T47D (cell line): ENCODE results near the gene FBXO47.
A peak's percentile ranks its signal among the peaks of the same experiment; 100 is the strongest.

ENCODE experiments used
- DNase-seq, 2 experiments: peaks; one replicate each; pipeline versions ENCODE4 v3.0.0 to v3.0.0-alpha.2; 2011 to 2012; ENCODE audit warnings: low read depth in 1 of 2, low spot score in 1 of 2
- JUND ChIP-seq: IDR thresholded peaks from 2 replicates; pipeline ENCODE4 v1.6.1; 2012; ENCODE audit warnings: low read depth
- in situ Hi-C: cut with HindIII; loops from 2 replicates; pipeline ENCODE4 v1.10.0; 2016; ENCODE audit warnings: low sequenced_read_pairs, low pct_unique_long_range_greater_than_20kb

FBXO47 gene

DNA sequence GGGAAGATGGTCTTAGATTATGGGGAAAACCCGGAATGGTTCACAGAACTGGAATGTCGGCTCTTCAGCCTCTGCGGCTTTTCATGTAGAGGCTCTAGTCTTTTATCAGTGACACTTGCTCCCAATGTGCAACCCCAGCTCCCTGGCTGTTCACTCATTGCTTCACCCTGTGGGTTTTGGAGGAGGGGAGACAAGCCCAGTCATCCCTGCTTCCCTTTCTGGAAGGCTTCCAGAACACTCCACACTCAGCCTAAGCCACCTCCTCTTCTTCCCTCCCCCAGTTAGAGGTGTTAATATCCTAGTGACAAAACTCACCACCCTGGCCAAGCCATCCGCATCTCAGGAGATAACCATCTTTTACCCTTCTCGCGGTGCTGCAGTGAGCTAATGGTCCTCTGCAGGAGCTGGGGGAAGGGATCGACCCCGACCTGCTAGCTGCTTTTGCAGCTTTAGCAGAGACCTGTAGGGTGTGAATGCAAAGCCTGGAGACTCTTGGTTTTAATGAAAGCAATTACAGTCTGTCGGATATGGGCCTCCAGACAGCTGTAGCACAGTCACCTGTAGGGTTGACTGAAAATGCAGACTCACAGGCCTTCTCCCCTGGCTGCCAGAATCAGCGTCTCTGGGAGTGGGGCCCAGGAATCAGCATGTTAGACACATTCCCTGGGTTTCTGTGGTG is 66.1 kb downstream of the FBXO47 start:
- TF ChIP-seq JUND, result no peak
- peak in 1 of 2 experiments; percentile 47 for DNase-seq
- in situ Hi-C loops, result no loop called here

DNA sequence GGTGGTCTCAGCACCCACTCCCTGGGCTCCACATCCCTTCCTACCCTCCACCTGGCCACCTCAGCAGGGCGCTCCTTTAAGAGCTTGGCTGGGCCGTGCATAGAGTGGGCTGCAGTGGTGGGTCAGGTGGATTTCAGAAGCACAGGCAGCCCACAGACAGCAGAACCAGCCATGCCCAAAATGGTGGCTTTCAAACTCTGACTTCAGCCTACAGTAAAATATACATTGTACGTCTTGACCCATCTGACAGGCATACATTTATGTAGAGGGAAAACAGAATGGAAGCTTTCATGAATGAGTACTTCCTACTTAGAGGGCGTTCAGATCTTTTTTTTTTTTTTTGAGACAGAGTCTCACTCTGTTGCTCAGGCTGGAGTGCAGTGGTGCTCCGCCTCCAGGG is 67.8 kb downstream of the FBXO47 start:
- TF ChIP-seq JUND, result no peak
- in situ Hi-C loops, result no loop called here
- DNase-seq, result no peak

DNA sequence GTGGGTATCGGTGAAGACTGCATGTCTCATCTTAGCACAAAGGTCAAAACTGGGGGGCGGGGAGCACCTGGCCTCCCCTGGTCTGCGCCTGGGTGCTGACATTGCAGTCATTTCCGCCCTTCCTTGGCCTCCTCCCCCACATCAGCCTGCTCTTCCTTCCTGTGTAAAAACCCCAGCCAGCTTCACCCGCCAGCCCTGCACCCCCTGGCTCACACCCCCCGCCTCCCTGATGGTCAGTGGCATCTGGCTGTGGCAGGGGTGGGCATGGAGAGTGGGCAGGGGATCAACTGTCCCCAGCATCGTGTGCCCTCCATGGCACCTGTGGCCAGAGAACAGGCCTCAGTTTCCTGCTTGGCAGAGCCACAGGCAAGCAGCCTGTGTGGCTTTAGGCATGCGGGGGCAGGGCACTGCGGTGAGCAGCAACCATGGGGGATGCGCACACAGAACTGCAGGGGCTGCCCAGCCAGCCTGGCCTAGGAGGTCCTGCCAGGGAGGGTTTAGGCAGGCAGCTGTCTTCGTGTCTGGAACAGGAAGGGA is 68.3 kb downstream of the FBXO47 start:
- DNase-seq, result no peak
- TF ChIP-seq JUND, result no peak
- in situ Hi-C loops, result no loop called here

DNA sequence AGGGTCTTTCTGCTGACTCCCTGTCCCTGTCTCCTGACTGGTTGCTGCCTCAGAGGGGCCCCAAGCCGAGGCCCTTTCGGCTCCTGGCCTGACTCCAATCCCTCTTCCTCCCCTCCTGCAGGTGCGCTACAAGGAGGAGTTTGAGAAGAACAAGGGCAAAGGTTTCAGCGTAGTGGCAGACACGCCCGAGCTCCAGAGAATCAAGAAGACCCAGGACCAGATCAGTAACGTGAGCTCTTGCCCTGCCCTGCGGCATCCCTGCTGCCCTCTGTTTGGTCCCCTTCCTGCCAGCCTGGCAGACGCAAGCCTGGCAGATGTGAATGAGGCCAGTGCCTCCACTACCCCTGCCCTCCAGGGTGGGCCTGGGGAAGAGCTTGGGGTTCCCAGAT is 68.9 kb downstream of the FBXO47 start:
- in situ Hi-C loops, result no loop called here
- no peak for TF ChIP-seq JUND
- DNase-seq, result no peak

DNA sequence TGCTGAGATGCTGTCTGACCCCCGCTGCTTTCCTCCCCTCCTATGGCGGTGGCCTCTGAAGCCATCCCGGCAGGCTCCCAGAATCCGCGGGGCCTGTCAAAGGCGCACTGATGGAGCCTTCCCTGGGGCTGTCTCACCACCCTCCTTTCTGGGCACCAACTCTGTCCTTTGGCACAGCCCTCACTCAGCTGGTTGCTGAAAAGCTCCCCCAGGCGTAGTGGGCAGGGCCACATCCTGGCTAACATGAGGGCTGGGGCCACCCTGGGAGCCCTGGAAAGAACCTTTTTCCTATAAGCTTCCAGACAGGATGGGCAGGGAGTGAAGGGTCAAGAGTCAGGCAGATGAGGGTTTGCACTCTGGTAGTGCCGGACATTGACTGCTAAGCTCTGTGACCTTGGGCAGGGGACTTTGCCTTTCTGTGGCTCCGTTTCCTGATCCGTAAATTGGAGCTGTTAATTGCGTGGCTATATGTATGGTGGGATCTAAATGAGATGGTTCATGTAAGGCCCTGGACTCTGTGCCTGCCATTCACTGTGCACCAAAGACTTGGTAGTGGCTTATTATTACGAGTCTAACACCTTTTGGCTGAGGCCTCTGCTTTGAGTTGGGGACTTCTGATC is 69.4 kb downstream of the FBXO47 start:
- in situ Hi-C loops, result no loop called here
- DNase-seq, result no peak

DNA sequence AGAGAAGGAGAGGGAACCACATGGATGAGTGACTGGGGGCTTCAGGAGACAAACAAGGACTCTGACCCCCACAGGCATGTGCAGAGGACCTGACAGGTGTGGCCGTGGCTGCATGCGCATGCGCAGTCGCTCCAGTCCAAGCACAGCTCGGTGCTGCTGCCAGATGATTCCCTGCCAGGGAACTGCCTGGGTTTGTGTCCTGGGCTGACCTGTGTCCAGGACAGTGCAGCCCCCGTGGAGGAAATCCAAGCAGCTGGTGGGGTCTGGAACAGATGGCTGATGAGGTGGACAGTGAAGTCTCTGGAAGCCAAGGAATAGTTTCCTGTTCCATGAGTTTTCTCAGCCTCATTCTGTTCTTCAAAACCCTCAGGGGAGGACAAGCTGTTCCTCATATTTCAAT is 70.0 kb downstream of the FBXO47 start:
- no peak for DNase-seq
- TF ChIP-seq JUND, result no peak
- in situ Hi-C loops, result no loop called here

More for the DNA sequence above, 69.4 kb downstream of the FBXO47 start:
- TF ChIP-seq JUND, result no peak

DNA sequence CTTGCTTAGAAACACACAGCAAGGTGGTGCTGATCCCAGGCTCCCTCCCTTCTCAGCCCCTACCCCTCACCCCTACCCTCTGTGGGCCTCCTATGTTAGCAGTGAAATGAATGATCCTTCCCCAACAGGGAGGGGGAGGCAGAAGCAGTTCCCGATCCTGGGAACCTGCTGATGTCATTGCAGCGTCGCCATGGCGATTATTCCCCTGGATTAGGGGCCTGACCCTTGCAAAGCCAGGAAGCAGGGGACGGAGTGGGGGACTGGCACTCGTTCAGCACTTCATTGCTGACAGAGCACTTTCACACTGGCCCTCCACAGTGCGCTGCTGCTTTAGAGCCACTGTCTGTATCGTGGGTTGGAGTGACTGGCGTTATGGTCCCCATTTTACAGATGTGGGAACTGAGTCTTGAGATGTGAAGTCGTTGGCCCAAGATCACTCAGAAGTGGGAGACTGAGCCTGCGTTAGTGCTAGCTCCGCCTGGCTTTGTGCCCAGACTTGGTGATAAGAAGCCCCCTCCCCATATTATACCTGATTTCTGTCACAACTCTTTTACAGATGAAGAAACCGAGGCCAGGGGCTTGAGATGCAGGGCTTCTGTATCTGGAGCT is 70.8 kb downstream of the FBXO47 start:
- no peak for DNase-seq
- in situ Hi-C loops, result no loop called here

DNA sequence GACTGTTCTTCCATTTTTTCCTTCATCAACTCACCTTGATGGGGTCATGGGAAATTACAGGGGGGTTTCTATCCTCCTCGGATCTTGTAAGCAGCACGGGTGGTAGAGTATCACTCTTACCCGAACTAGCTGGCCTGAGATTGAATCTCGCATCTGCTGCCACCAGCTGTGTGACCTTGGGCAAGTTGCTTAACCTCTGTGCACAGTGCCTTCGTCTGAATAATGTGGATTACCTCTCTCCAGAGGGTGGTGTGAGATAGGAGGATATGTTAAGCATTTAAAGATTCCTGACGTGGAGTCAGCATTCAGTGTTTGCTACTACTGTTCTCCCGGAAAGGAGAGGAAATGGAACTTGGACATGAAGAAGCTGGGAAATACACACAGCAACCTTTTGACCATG is 72.9 kb downstream of the FBXO47 start:
- in situ Hi-C loops, result no loop called here
- no peak for DNase-seq

More for the DNA sequence above, 70.8 kb downstream of the FBXO47 start:
- no peak for TF ChIP-seq JUND

DNA sequence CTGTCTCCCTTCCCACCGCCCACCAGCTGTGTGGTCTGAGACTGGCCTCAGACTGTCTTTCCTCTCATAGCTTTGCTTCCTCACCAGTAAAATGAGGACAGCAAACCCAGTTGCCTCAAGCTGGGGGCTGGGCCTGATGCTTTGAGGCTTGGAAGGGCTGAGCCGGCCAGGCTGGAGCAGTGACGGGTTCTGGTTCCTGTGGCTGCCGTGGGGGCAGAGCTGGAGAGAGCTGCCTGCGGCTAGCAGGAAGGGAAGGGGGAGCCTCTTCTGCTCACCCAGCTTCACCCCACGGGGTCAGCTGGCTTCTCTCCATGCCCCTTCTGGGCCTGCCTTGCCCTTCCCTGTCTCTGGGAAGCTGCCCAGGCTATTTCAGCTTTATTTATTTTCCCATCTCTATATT is 73.6 kb downstream of the FBXO47 start:
- no peak for DNase-seq
- in situ Hi-C loops, result no loop called here
- TF ChIP-seq JUND, result no peak

More for the DNA sequence above, 72.9 kb downstream of the FBXO47 start:
- no peak for TF ChIP-seq JUND

DNA sequence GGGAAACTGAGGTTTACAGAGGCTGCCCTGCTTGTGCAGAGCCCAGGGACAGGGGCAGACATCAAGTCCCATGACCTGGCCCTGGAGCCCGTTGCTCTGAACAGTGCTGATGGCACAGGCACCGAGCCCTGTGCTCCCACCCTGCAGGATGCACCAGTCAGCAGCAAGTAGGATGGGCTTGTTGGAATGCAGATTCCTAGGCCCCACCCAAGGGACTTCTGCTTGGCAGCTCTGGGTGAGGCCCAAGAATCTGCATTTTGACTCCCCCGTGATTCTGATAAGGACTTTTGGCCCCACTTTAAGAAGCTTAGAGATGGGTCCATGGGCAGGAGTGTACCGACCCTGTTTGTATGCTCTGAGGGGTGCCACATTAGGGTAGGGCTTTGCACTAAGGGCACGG is 74.1 kb downstream of the FBXO47 start:
- no peak for DNase-seq
- in situ Hi-C loops, result no loop called here
- TF ChIP-seq JUND, result no peak

DNA sequence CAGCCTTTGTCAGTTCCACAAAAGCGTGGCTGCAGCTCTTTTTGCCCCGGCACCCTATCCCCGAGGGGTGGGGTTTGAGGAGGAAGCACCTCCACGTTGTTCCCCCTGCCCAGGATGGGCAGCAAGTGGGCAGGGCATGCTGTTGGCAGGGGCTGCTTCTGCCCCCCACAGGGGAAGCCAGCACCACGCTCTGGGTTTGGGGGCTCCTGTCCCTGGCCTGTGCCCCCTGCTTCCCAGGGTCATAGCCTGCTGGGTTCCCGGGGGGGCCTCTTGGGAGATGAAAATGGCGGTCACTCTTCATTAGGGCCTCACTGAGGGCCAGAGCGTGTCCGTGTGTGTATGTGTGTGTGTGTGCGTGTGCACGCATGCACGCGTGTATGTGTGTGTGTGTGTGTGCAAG is 74.6 kb downstream of the FBXO47 start:
- TF ChIP-seq JUND, result no peak
- no peak for DNase-seq
- in situ Hi-C loops, result no loop called here

DNA sequence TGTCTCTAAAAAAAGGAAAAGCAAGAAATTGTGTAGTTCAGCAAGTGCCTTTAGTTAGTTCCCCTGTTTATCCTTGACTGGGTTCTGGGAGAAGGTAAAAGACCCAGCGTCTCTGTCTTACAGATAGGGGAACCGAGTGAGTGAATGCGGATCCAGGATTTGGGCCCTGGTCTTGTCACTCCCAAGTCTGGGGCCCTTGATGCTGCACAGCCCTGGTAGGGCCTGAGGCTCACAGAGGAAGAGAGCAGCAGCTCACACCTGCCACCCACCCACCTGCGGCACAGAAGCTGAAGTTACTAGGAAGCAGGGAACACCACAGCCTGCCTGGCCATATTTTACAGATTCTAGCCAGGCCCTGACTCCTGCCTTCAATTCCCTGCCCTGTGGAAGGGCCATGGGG is 75.1 kb downstream of the FBXO47 start:
- in situ Hi-C loops, result no loop called here
- DNase-seq, result no peak
- TF ChIP-seq JUND, result no peak

DNA sequence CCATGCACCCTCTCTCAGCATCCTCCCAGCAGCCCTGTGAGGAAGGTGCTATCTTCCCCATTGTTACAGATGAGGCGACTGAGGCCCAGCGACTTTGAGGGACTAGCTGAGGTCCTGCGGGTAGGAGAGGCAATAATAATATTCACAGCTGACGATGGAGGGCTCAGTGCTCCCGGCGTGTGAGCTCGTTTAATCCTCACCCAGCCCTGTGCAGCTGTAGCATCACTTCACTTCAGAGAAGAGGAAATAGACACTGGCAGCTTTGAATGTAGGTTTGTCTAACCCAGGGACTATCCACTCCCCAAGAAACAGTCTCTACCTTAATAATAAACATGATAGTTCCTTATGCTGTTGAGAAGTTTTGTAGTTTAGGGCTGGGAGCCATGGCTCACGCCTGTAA is 75.8 kb downstream of the FBXO47 start:
- no peak for DNase-seq
- no peak for TF ChIP-seq JUND
- in situ Hi-C loops, result no loop called here
